ENCODE data around the gene CRADD.
"Not testable (repeated sequence)": the region's sequence is repeated elsewhere in the genome, so short reads cannot be mapped to it uniquely, and the experiment has no call there.

The CRADD gene

DNA sequence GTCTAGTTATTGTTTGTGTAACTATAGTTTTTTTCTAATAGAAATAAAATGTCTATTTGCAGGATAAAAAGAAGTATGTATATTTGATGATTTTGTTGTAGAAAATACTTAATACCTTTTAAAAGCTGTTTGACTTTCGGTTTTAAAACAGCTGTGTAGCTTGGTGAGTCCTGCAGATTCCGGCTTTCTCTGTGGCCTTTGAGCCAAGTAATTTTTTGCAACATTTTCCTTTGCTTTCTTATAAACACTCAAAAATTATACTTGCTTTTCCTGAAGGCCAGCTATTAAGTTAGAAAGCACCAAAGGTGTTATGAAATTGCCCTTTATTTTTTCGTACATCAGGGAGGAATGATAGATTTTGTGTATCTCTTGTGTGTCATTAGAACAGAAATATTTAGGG is 63.6 kb downstream of the CRADD start:
- no peak for DNase-seq

DNA sequence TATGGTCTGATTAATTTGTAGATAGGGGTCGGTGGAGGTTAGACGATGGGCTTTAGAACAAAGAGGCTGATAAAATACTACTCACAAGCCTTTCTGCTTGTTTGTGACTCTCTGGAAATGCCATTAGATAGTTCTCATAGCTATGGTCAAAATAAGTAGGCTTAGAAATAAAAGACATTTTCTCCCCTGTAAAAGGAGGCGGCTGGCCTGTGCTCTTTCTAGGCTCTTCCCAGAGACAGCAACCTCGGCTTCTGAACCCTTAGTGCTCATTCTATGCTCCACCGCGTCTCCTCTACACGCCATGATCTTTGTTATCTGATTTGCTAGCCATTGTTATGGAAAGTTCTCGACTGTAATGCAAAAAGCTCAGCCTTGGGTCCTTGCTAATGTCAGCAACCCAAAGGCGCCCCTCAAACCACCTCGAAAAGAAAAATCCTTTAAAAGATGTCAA is 64.5 kb downstream of the CRADD start:
- no peak for DNase-seq

DNA sequence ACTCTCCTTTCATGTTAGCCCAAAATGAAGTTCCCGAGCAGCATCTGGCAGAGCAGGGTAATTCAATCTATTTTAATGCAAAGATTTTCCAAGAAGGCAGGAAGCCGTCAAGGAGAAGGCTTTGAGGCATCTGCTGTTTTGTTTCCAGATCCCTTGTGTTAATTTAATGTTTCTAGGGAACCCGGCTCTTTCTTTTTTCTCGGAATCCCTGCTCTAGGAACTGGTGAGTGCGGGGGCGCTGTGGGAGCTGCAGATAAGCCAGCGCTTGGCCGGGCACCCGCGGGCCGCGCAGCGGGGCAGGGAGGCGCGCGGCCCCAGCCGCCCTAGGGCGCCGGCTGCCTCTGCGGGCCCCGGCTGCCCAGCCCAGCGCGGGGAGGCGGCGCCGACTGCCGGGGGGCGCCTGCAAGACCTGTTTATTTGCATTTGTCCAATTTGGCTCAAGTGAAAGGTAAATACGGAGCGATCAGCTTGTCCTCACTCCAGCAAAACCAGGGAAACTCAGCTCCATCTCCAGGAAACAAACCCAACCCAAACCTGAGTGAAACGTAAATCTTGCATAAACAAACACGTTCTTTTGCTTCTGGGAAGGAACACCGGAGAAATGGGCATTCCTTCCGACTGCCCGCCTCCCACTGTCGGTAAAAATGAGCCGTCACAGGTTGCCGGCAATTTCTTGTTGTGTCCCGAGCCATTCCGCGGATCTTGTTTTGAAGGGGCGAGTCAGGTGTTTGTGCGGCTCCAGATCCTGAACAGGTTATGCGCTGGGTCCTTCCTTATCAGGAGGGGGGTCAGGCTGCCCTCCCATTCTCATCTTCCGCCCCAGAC is 65.1 kb downstream of the CRADD start:
- no peak for DNase-seq

DNA sequence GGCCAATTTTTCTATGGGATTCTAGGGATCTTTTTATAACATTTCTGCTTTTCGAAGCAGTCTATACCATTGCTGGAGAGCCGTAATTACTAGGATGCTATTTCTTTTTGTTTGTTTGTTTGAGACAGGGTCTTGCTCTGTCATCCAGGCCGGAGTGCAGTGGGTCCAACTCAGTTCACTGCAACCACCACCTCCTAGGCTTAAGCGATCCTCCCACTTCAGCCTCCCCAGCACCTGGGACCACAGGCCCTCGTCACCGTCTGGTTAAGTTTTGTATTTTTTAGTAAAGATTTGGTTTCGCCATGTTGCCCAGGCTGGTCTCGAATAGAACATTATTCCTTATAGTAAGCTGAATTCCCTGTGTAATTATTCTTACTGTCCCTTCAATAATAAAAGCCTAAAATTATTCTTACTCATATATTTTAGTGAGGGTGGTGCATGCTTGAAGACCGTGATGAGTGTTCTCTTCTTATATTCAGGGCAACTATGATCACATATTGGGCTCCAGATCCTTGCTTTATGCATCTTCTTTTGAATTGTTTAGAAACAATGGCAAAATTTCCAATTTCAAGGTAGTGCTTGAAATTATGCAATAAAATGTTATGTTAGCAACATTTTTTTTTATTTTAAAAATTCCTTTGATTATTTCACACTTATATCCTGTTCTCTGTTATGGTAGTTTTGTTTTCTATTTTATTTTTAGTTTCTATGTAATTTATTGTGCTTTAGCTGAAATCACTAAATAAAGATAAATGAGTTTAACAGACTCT is 66.2 kb downstream of the CRADD start:
- DNase-seq, result no peak

DNA sequence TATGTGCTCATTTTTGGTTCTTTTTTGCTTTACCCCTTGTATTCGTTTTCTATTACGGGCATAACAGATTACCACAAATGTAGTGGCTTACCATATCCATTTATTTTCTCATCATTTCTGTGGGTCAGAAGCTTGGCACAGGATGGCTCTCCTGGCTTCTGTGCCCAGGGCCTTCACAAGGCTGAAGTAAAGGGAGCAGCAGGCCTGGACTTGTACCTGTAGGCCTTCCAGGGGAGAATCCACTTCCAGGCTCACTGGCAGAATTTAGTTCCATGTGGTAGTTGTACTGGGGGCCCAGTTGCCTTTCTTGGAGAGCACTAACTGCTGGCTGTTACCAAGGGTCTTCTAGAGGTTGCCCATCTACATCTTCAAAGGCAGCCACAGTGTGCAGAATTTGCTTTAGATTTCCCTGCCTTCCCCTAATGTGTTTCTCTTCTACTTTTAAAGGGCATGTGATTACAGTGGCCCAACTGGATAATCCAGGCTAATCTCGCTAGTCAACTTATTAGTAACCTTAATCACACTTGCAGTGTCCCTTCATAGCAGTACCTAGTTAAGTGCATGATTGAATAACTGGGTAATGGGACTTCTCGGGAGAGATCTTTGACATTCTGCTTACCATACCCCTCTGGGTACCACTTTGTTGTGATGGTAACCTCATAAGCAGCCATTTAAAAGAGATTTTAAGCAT is 67.0 kb downstream of the CRADD start:
- no peak for DNase-seq

DNA sequence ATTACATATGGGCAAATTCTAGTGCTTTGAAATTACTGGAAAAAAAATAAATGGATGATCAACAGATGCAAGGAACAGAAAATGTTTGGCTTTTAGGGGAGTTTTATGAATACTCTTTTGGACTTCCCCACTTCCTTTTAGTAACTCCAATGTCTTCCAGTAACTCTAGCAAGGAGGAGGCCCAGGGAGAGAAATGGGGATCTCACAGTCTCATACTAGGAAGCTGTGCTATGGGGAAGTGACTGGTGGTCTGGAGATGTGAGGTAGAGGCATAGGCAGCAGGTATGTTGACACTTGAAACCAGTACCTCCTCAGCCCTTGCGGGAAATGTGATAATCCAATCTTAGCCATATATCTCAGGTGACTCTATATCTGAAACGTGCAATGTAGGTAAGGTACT is 68.1 kb downstream of the CRADD start:
- DNase-seq, result no peak

DNA sequence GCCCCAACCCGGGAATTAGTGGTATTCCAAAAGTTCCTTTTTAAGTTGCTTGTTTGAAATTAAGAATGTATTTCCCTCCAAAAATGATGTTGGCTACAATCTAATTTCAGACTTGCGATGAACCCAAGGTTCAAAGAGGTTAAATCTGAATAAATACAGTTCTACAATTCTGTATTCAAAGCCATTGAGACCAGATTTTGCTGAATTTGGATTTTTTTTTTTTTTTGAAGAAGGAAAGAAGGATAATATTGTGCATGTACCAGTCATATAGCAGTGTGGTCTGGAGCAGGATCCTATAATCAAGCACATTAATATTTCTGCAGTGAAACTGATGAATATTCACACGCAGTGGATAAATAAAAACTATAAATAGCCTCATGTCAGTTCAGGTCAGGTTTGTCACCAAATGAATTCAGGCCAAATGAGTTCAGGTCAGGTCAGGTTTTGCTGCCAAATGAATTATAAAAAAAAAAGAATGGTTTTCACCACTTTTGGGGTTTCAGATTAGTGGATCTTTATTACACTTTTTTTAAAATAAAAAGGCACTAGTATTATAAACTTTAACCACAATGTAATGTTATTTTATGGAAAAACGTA is 69.5 kb downstream of the CRADD start:
- DNase-seq, result no peak

DNA sequence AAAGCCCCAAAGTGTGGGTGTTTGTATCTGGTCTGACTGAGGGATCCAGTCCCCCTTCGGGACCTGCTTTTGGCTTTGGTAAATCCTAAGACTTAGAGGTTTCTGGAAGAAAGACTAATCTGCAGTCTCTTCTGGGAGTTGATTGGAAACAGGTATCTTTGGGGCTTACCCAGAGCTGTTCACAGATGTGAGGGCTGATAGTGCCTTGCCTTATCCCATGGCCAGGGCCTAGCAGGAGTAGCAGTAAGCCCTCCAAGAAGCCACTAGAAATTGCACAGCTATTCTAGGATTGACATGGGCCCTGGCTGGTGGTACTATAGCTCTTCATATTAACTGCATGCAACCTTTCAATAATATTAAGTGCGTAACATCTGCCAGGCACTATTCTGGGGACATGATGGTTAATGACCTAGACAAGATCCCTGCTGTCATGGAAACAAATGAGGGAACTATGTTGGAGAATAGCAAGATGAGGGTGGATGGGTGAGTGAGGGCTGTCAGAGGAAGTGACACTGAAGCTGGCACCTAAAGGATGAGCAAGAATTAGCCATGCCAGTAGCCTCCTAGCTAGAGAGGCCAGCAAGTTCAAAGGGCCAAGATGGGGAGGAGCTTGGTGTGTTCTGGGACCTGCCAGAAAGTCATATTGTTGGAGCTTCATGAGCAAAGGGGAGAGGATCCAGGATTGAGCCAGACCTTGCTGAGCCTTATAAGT is 71.7 kb downstream of the CRADD start:
- DNase-seq, result no peak

DNA sequence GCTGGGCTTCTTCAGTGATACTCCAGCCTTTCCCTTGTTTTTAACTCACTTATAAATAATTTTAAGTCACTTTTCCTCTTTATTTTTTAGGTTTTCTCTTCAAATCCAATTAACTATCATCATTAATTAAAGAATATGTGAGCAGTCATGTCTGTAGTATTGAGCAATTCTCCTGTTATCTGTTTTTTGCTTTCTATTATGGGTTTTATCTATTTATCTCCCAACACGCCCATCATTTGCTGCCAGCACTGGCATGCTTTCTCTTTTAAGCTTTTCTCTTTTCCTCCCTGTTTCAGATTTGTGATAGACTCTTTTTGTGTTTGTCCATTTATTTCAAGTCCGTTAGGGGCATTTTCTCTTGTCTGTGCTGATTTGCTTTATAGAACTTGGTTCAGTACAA is 72.3 kb downstream of the CRADD start:
- DNase-seq, result no peak

DNA sequence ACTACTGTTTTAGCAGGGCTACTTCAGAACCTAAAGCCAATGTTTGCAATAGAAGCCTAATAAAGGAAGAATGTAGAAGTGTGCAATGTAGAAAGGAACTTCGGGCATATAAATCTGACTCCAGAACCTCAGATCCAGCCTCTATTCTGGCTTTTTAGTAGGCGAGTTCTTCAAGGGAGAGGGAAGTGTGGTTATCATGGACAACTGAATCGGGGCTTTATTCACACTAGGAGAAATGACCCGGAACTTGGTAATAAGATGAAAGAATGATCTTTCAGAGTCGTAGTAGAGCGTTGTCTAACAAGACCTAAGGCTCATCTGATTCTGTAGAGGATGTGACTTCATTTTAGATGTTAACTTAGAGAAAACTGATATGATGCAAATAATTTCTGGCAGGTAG is 72.9 kb downstream of the CRADD start:
- DNase-seq, result no peak

DNA sequence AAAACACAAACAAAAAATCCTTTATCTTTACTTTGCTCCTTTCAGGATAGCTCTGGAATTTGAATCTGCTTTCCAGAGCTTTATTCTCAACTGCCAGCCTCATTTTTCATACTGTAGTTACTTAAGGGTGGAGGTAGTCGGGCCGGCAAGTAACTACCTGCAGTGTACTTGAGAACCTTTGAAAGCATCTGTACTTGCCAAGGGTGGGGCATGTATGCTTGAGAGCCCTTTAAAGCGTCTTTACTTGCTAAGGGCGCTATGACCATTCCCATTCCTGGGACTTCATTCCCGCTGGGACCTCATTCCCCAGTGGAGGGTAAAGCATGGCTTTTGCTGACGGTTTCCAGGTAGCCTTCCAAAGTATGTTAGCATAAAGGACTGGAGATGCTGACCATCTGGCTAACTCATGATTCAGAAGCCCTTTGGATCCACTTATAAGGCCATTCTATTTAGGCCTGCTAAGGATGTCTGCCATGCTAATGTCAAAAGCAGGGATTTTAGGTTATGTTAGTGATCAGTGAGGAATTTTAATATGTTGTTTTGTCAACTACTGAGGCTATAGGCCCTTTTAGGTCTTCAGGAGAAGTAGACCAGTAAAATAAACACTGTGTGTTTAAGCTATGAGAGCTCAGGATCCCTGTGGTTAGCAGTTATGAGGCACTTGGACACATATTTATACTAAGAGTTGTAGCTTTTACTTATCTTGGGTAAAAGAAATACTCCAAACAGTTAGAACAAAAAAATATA is 74.9 kb downstream of the CRADD start:
- no peak for DNase-seq

DNA sequence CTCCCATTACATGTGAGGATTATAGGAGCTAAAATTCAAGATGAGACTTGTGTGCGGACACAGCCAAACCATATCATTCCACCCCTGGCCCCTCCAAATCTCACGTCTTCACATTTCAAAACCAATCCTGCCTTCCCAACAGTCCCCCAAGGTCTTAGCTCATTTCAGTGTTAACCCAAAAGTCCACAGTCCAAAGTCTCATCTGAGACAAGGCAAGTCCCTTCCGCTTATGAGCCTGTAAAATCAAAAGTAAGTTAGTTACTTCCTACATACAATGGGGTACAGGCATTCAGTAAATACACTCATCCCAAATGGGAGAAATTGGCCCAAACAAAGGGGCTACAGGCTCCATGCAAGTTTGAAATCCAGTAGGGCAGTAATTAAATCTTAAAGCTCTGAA is 76.1 kb downstream of the CRADD start:
- DNase-seq, result no peak

DNA sequence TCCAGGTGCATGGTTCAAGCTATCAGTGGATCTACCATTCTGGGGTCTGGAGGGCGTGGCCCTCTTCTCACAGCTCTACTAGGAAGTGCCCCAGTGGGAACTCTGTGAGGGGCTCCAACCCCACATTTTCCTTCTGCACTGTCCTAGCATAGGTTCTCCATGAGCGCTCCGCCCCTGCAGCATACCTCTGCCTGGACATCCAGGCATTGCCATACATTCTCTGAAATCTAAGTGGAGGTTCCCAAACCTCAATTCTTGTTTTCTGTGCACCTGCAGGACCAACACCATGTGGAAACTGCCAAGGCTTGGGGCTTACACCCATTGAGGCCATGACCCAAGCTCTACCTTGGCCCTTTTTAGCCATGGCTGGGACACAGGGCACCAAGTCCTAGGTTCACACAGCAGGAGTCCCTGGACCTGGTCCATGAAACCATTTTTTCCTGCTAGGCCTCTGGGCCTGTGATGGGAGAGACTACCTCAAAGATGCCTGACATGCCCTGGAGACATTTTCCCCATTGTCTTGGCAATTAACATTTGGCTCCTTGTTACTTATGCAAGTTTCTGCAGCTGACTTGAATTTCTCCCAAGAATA is 76.8 kb downstream of the CRADD start:
- no peak for DNase-seq

DNA sequence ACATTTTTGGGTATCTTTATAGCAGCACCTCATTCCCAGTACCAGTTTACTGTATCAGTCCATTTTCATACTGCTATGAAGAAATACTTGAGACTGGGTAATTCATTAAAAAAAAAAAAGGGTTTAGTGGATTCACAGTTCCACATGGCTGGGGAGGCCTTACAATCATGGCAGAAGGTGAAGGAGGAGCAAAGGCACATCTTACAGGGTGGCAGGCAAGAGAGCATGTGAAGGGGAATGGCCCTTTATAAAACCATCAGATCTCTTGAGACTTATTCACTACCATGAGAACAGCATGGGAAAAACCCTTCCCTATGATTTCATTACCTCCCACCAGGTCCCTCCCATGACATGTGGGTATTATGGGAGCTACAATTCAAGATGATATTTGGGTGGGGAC is 77.7 kb downstream of the CRADD start:
- DNase-seq, result not testable (repeated sequence)

DNA sequence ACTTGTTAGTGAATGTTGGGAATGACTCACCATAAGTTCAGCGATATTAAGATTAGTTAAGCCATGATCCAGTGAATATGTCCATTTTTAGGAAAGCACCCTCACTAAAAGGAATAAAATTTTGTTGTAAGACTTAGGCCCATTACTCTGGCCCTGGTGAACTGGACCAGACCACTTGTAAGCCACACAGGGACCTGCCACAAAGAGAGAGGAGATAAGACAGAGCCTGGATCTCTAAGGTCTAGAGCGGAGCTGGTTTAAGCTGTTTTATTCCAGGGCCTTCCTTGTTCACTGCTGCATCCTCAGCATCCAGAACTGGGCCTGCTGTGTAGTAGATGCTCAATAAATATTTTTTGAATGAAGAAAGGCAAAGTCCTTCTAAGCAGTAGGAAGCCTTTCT is 79.1 kb downstream of the CRADD start:
- no peak for DNase-seq

DNA sequence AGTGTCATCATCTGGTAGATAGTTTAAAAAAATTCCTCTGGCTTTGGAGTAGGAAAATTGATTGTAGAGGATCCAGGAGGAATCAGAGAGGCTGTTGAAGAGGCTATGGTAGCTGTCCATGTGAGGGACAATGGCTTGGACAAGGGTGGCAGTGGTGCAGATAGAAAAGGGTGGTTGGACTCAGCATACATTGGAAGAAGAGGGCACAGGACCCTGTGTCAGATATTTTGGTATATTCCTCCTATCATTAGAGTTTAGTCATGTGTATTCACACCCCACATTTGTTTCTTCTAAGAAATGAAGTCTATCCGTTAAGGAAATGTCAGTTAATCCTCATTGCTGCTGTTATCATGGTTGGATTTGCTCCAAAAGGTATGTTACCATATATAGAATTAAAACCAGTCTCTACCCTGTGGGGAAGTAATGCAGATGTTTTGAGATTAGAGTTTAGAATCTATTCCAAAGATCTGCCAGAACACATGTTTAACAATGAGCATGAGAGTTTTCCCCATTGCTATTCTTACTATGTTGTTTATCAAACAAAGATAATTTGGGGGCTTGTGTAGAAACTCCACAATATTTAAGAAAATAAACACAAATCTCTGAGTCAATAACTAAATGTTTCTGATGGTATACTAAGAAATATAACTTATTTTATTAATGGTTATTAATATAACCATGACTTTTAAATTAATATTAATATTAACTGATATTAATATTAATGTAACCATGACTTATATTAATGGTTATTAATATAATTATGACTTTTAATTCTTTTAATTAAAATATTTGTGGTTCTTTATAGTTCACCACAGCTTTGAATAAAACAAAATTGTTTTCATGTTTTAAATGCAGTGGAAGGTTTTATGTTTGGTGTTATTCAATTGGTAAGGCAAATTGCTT is 80.9 kb downstream of the CRADD start:
- DNase-seq, result no peak

DNA sequence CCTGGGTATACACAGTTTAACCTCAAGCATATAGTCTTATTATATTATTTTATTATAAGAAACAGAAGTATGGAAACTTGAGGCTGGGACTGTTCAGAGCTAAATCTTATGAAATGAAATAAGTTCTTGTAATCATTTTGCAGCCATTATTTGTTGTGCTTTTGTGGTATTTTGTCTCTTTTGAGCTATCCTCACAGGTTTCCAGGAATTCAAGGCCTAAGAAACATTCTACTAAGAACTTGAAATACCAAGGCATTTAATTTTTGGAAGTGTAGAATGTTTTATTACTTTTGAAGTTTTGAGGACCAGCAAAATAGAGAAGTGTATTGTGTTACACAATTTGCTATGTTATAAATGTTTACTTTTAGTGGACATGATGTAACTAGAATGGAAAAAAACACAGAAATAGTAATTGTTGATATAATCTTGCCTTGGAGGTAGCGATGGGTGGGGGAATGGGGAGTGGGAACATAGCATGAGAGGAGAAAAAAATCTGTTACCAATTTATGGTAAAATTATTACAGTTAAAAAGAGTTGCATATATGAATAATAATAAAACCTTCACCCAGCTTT is 81.7 kb downstream of the CRADD start:
- DNase-seq, result no peak

DNA sequence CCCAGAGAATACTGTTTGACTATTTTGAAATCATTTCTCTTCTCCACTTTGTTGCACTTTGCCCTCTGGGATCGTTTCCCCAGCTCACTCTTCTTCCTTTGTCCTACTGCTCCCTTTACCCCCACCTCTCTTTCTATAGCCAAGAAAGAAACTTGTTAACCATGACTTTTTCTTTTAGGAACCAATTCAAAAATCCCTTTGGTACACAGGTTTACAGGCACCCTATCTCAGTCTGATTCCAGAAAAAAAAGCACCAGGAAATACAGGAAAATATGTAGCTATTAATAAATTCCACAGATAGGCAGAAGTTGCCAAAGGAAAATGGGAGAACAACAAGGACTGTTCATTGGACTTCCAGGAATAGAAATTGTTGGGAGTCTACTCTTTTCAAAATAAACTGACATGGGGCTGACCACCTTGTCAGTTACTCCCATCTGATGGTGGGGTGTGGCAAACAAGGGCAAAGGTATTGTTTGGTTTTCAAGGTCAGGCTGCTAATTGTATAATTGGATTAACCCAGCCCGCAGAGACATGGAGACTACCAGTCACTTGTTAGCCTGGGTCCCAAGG is 82.4 kb downstream of the CRADD start:
- DNase-seq, result no peak

DNA sequence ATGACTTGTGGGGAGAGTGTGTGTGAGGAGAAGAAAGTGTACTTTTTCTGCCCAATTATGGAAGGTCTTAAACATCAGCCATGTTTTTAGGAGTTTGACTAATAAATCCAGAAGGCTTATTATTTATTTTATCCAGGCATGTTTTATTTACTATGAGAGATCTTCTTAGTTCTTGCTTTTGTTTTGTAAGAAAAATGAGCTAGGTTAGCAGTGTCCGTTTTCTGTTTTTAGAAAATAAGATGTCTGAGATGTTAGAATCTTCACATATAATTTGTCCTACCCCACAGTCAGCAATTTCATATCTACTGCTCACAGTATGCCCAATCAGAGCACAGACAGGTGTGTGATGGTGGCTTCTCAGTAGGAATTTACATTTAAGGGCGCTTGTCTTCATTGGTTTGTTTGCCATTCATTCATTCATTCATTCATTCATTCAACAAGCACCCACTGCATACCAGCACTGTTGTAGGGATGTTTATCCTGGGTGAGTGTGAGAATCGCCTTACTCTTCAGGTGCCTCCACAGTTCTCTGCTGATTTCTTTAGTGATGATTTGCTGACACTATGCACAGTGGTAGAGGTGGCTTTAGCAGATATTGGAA is 83.2 kb downstream of the CRADD start:
- no peak for DNase-seq

All from NCI-H1436 (cell line).